ENCODE measurements around the gene PRIMPOL. TPM values are rescaled to one million over a fixed set of nuclear protein-coding genes. Genes with fewer than 3 reads are reported as not detected.

PRIMPOL gene
- total RNA-seq, 2 donors from 2014 or later = 4.6 to 15.0 TPM

DNA sequence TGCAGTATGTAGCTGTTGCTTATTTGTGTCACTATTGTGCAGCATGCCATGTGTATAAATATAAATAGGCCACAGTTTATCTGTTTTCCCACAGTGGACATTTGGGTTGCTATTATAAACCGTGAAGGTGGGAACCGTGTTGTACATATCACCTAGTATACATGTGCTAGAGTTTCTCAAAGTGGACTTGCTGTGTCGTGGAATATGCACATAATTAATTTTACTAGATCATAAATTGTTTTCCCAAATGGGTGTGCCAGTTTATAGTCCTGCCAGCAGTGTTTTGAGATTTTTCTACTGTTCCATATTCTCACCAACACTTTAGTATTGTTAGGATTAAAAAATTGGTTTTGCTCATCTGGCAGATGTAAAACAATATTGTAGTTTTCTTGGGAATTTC is 38.5 kb downstream of the PRIMPOL start:
- intact Hi-C loops (cut with DNase I) = no loop called here
- no peaks in the 10 kb centered on the region for H3K4me1 ChIP-seq
- H3K36me3 ChIP-seq (replicated peaks in 1 of 2; ENCODE audit: insufficient read depth in 1 of 2, low read depth in 2 of 2) = no peaks in the 10 kb centered on the region
- no peaks in the 10 kb centered on the region for H3K27me3 ChIP-seq
- TF ChIP-seq POLR2A (IDR thresholded peaks at IDR 0.05) = no peak
- TF ChIP-seq, protein P1, sequence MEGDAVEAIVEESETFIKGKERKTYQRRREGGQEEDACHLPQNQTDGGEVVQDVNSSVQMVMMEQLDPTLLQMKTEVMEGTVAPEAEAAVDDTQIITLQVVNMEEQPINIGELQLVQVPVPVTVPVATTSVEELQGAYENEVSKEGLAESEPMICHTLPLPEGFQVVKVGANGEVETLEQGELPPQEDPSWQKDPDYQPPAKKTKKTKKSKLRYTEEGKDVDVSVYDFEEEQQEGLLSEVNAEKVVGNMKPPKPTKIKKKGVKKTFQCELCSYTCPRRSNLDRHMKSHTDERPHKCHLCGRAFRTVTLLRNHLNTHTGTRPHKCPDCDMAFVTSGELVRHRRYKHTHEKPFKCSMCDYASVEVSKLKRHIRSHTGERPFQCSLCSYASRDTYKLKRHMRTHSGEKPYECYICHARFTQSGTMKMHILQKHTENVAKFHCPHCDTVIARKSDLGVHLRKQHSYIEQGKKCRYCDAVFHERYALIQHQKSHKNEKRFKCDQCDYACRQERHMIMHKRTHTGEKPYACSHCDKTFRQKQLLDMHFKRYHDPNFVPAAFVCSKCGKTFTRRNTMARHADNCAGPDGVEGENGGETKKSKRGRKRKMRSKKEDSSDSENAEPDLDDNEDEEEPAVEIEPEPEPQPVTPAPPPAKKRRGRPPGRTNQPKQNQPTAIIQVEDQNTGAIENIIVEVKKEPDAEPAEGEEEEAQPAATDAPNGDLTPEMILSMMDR (IDR thresholded peaks at IDR 0.05) = no peak
- ATAC-seq = no peak
- no peak overlapping the region for H3K4me3 ChIP-seq
- 59 to 60% methylated on average over 3 of the region's 3 CpGs for WGBS, 2 donors
- H3K27ac ChIP-seq = no peak overlapping the region
- DNase-seq = no peak
- no peaks in the 10 kb centered on the region for H3K9me3 ChIP-seq

- Histone ChIP-seq H3K4me1 (no peaks in the 10 kb centered on the region), H3K9me3 (no peaks in the 10 kb centered on the region), H3K4me3 (no peak overlapping the region), H3K27me3 (no peaks in the 10 kb centered on the region), H3K36me3 (replicated peaks in 1 of 2; ENCODE audit: insufficient read depth in 1 of 2, low read depth in 2 of 2) (no peaks in the 10 kb centered on the region), H3K27ac (no peak overlapping the region)
- TF ChIP-seq POLR2A (IDR thresholded peaks at IDR 0.05) = no peak
- TF ChIP-seq, protein P1 (IDR thresholded peaks at IDR 0.05) = no peak
- 78 to 81% methylated on average over 11 of the region's 11 CpGs for WGBS, 2 donors
- ATAC-seq (no peak), DNase-seq (no peak)
- intact Hi-C loops (cut with DNase I) = no loop called here
Observed at GRCh38 chr4:184688447-184688846, 38.9 kb downstream of the PRIMPOL start.

DNA sequence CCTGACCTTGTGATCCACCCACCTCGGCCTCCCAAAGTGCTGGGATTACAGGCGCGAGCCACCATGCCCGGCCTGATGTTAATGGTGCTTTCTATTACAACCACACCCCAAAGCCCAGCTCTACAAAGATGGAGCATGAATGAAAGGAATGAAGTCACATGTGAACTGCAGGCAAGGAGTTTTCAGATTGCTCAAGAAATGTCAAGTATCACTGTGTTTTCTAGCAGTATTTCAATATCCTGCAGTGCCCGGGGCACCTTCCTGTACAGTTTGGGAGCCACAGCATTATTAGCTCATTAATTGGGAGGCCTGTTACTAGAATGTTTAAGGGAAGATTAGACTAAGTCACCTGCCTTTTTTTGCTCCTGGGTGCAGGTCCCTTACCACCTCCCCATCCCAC is 40.1 kb downstream of the PRIMPOL start:
- Histone ChIP-seq H3K27me3 (no peaks in the 10 kb centered on the region), H3K27ac (no peak overlapping the region), H3K36me3 (replicated peaks in 1 of 2; ENCODE audit: insufficient read depth in 1 of 2, low read depth in 2 of 2) (peaks cover 0 to 4% of the 10 kb centered on the region in 2 donors), H3K4me1 (no peaks in the 10 kb centered on the region), H3K9me3 (no peaks in the 10 kb centered on the region), H3K4me3 (no peak overlapping the region)
- no peak for ATAC-seq
- TF ChIP-seq, protein P1 (IDR thresholded peaks at IDR 0.05) = no peak
- no peak for TF ChIP-seq POLR2A (IDR thresholded peaks at IDR 0.05)
- intact Hi-C loops (cut with DNase I) = no loop called here
- no peak for DNase-seq
- 58 to 75% methylated on average over 5 of the region's 5 CpGs for WGBS, 2 donors

- TF ChIP-seq POLR2A (IDR thresholded peaks at IDR 0.05) = no peak
- TF ChIP-seq, protein P1 (IDR thresholded peaks at IDR 0.05) = no peak
- H3K9me3 ChIP-seq = no peaks in the 10 kb centered on the region
- ATAC-seq (no peak), DNase-seq (no peak)
- intact Hi-C loops (cut with DNase I) = no loop called here
- H3K4me1 ChIP-seq = no peaks in the 10 kb centered on the region
- no peak overlapping the region for H3K4me3 ChIP-seq
- WGBS, 2 donors = 86 to 95% methylated on average over 5 of the region's 5 CpGs
- H3K27ac ChIP-seq = no peak overlapping the region
- peaks cover 0 to 4% of the 10 kb centered on the region in 2 donors for H3K36me3 ChIP-seq (replicated peaks in 1 of 2; ENCODE audit: insufficient read depth in 1 of 2, low read depth in 2 of 2)
- no peaks in the 10 kb centered on the region for H3K27me3 ChIP-seq
Observed at GRCh38 chr4:184693056-184693455, 43.5 kb downstream of the PRIMPOL start.

- Histone ChIP-seq H3K4me1 (no peaks in the 10 kb centered on the region), H3K27ac (no peak overlapping the region), H3K4me3 (no peak overlapping the region), H3K27me3 (no peaks in the 10 kb centered on the region), H3K9me3 (no peaks in the 10 kb centered on the region), H3K36me3 (replicated peaks in 1 of 2; ENCODE audit: insufficient read depth in 1 of 2, low read depth in 2 of 2) (peaks cover 0 to 4% of the 10 kb centered on the region in 2 donors)
- intact Hi-C loops (cut with DNase I) = no loop called here
- ATAC-seq (no peak), DNase-seq (no peak)
- TF ChIP-seq POLR2A (IDR thresholded peaks at IDR 0.05) = no peak
- TF ChIP-seq, protein P1 (IDR thresholded peaks at IDR 0.05) = no peak
Observed at GRCh38 chr4:184694412-184694956, 44.9 kb downstream of the PRIMPOL start.
